RWPE2 (cell line): ENCODE data around the gene EEIG1.

Experiments used
- ATAC-seq: fragments of 200-7000 bp; cut with Tn5 transposase; 3 replicates; pipeline ENCODE4 v1.9.1; 2021; ENCODE audit warnings: low read depth
- DNase-seq: peaks from one replicate; pipeline ENCODE4 v3.0.0-alpha.2; 2020; ENCODE audit warnings: low spot score
- H3K27ac ChIP-seq: fragments of 450-650 bp; 2 replicates; pipeline ENCODE4 v1.5.1; 2017; ENCODE audit warnings: mild to moderate bottlenecking; ENCODE audit not compliant: poor library complexity, severe bottlenecking
- H3K27me3 ChIP-seq: fragments of 250-450 bp; sonication (Bioruptor Pico); 2 replicates; pipeline ENCODE4 v1.5.1; 2021; ENCODE audit warnings: mild to moderate bottlenecking, moderate library complexity; ENCODE audit not compliant: insufficient read depth, poor library complexity, severe bottlenecking
- H3K36me3 ChIP-seq: fragments of 250-450 bp; sonication (Bioruptor Pico); 2 replicates; pipeline ENCODE4 v1.5.1; 2020; ENCODE audit warnings: low read depth, mild to moderate bottlenecking, moderate library complexity
- H3K4me1 ChIP-seq: fragments of 250-450 bp; sonication (Bioruptor Pico); 2 replicates; pipeline ENCODE4 v1.5.1; 2021; ENCODE audit warnings: mild to moderate bottlenecking, moderate library complexity; ENCODE audit not compliant: insufficient read depth, poor library complexity, severe bottlenecking
- H3K4me3 ChIP-seq: fragments of 250-450 bp; sonication (Bioruptor Pico); 2 replicates; pipeline ENCODE4 v1.5.1; 2021; ENCODE audit warnings: mild to moderate bottlenecking, moderate library complexity; ENCODE audit not compliant: severe bottlenecking
- H3K9me3 ChIP-seq: fragments of 250-450 bp; sonication (Bioruptor Pico); 2 replicates; pipeline ENCODE4 v1.5.1; 2021; ENCODE audit warnings: mild to moderate bottlenecking, moderate library complexity; ENCODE audit not compliant: severe bottlenecking
- TF ChIP-seq, protein P1 (sequence below): fragments of 450-650 bp; IDR thresholded peaks from one replicate; pipeline ENCODE4 v1.5.1; 2017; ENCODE audit warnings: mild to moderate bottlenecking, moderate library complexity; ENCODE audit not compliant: poor library complexity, severe bottlenecking

Gene EEIG1

DNA sequence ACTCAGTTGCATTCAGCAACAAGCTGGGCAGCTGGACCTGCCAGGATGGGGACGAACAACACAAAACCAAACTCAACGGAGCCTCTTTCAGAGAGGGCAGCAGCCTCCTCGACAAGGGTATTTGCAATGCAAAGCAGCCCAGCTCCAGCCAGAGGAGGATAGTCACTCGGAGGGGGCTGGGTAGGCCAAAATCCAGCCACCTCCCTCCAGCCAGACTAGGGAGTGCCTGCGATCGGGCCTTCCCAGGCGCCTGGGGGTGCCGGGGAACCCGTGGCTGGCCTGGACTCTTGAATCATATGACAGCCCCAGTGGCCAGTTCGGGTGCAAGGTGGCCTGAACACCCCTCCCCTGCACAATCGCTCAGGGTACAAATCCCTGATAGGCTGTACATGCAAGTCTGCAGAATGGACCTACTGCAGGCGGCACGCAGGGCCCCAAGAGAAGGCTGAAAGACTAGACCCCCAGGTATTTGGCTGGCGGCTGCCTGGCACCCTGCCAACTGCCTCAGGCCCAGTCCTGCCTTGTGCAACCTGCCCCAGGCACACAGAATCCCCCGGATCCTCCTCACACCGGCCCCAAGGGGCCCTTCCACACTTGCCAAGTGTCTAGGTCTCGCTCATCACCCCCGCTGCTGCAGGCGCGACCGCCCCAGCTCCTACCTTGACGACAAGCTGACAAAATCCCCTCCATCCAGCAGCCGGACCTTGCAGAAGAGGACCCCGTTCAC lies 1.3 kb downstream of the EEIG1 start:
- TF ChIP-seq, protein P1, sequence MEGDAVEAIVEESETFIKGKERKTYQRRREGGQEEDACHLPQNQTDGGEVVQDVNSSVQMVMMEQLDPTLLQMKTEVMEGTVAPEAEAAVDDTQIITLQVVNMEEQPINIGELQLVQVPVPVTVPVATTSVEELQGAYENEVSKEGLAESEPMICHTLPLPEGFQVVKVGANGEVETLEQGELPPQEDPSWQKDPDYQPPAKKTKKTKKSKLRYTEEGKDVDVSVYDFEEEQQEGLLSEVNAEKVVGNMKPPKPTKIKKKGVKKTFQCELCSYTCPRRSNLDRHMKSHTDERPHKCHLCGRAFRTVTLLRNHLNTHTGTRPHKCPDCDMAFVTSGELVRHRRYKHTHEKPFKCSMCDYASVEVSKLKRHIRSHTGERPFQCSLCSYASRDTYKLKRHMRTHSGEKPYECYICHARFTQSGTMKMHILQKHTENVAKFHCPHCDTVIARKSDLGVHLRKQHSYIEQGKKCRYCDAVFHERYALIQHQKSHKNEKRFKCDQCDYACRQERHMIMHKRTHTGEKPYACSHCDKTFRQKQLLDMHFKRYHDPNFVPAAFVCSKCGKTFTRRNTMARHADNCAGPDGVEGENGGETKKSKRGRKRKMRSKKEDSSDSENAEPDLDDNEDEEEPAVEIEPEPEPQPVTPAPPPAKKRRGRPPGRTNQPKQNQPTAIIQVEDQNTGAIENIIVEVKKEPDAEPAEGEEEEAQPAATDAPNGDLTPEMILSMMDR = no peak
- Histone ChIP-seq H3K36me3 (no peaks in the 10 kb centered on the region), H3K27ac (peak overlapping the region; percentile 42), H3K27me3 (no peaks in the 10 kb centered on the region), H3K9me3 (no peaks in the 10 kb centered on the region), H3K4me1 (peaks cover 5% of the 10 kb centered on the region), H3K4me3 (peak overlapping the region; percentile 93)
- ATAC-seq (peak; percentile 6; the same call in 1 of the 3 replicates), DNase-seq (no peak)

GRCh38 chr9:127979015-127979332 lies 1.8 kb downstream of the EEIG1 start:
- DNase-seq (no peak), ATAC-seq (no peak)
- Histone ChIP-seq H3K9me3 (no peaks in the 10 kb centered on the region), H3K27me3 (no peaks in the 10 kb centered on the region), H3K36me3 (no peaks in the 10 kb centered on the region), H3K27ac (peak overlapping the region; percentile 42), H3K4me3 (peak overlapping the region; percentile 93), H3K4me1 (peaks cover 5% of the 10 kb centered on the region)
- TF ChIP-seq, protein P1 = no peak

DNA sequence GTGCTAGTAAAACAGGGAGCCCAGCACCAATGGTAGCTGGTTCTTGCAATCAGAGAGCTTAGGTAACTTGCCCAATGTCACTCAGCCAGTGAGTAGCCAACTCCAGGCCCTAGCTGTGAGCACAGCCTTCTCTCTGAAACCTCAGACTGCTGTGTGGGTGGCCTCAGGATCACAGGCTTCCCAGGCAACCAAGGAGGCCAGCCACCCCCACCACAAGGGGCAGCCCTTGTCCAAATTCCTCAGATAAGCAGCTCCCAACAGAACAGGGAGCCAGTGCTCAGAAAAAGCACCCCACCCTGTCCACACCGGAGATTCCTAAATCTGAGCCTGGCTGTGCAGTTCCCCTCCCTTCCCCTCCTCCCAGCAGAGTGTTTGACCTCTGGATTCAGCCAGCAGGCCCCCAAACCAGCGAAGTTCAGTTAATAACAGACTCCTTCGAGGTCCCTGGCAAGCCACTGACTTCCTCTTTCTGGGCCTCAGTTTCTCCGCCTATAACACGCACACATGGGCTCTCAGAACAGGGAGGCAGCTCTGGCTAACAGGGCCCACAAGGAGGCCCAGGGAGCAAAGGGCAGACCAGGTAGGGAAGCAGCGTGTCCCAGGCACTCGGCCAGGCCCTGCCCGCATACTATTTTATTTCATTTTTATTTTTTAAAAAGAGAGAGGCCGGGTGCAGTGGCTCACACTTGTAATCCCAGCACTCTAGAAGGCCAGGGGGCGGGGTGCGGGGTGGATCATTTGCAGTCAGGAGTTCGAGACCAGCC lies 2.7 kb downstream of the EEIG1 start:
- Histone ChIP-seq H3K36me3 (no peaks in the 10 kb centered on the region), H3K27ac (no peak overlapping the region), H3K9me3 (no peaks in the 10 kb centered on the region), H3K4me1 (peaks cover 5% of the 10 kb centered on the region), H3K27me3 (no peaks in the 10 kb centered on the region), H3K4me3 (no peak overlapping the region)
- TF ChIP-seq, protein P1 = no peak
- no peak for ATAC-seq
- DNase-seq = no peak

DNA sequence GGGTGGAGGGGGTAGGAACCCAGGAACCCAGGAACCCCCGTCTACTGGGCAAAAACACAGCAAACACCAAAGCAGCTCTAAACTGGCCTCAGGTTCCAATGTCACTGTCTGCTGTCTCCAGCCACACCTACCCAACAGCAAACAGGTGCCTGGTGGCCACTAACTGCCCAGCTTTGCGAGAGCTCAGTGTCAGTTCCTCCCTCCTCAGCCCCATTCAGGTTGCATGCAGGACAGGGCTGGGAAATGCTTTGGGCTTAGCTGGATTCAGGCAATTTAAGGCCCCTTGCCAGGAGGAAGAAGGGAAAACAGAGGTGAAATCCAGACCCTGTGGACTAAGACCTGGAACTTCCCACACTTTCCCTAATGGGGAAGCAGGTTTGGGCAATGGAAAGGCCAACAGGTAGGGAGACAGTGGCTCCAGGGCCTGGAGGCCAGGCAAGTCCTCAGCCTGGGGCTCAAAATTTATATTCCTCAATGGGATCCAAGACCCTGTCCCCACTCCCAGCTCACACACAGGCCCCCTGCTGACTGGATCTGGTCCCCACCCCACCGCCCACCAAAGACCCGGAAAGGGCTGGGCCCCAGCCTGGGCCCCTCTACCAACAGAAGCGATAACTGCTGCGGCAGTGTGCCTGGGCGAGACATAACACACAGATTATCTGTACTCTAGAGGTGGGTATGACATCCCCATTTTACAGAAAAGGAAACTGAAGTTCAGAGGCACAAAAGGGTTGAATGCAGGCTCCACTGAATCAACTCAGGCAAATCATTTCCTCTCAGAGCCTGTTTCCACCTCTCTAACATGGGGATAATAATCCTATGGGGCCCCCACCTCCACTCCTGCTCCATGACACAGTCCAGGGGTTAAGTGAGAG lies 3.5 kb downstream of the EEIG1 start:
- no peaks in the 10 kb centered on the region for H3K9me3 ChIP-seq
- no peaks in the 10 kb centered on the region for H3K36me3 ChIP-seq
- no peak for ATAC-seq
- H3K27ac ChIP-seq = no peak overlapping the region
- no peaks in the 10 kb centered on the region for H3K27me3 ChIP-seq
- DNase-seq = no peak
- no peak overlapping the region for H3K4me3 ChIP-seq
- peaks cover 5% of the 10 kb centered on the region for H3K4me1 ChIP-seq
- TF ChIP-seq, protein P1 = no peak
